Measurements from ENCODE around the gene ADAMTS6.
"Not testable (repeated sequence)": the region's sequence is repeated elsewhere in the genome, so short reads cannot be mapped to it uniquely, and the experiment has no call there.

ADAMTS6 gene

GRCh38 chr5:65364907-65365306 is 116.8 kb downstream of the ADAMTS6 start:
- DNase-seq, result no peak

GRCh38 chr5:65363499-65363898 is 118.2 kb downstream of the ADAMTS6 start:
- no peak for DNase-seq

- no peak for DNase-seq
Observed at GRCh38 chr5:65359981-65360380, 121.7 kb downstream of the ADAMTS6 start.

- no peak for DNase-seq
Observed at GRCh38 chr5:65359569-65359968, 122.2 kb downstream of the ADAMTS6 start.

GRCh38 chr5:65356274-65356673 is 125.4 kb downstream of the ADAMTS6 start:
- no peak for DNase-seq

- DNase-seq, result no peak
Observed at GRCh38 chr5:65355301-65355700, 126.4 kb downstream of the ADAMTS6 start.

- no peak for DNase-seq
Observed at GRCh38 chr5:65341835-65342234, 139.9 kb downstream of the ADAMTS6 start.

GRCh38 chr5:65338606-65339151 is 143.0 kb downstream of the ADAMTS6 start:
- no peak for DNase-seq

GRCh38 chr5:65334077-65334476 is 147.6 kb downstream of the ADAMTS6 start:
- no peak for DNase-seq

GRCh38 chr5:65332591-65332990 is 149.1 kb downstream of the ADAMTS6 start:
- no peak for DNase-seq

GRCh38 chr5:65329266-65329665 is 152.5 kb downstream of the ADAMTS6 start:
- DNase-seq, result no peak

GRCh38 chr5:65327582-65327981 is 154.1 kb downstream of the ADAMTS6 start:
- DNase-seq, result no peak

- DNase-seq, result no peak
Observed at GRCh38 chr5:65326922-65327321, 154.8 kb downstream of the ADAMTS6 start.

GRCh38 chr5:65324226-65324625 is 157.5 kb downstream of the ADAMTS6 start:
- DNase-seq, result no peak

GRCh38 chr5:65320704-65321103 is 161.0 kb downstream of the ADAMTS6 start:
- DNase-seq, result not testable (repeated sequence)

GRCh38 chr5:65320250-65320649 is 161.5 kb downstream of the ADAMTS6 start:
- DNase-seq, result no peak

- no peak for DNase-seq
Observed at GRCh38 chr5:65307931-65308330, 173.8 kb downstream of the ADAMTS6 start.

GRCh38 chr5:65307088-65307487 is 174.6 kb downstream of the ADAMTS6 start:
- DNase-seq, result no peak

- no peak for DNase-seq
Observed at GRCh38 chr5:65305913-65306312, 175.8 kb downstream of the ADAMTS6 start.

GRCh38 chr5:65299861-65300260 is 181.9 kb downstream of the ADAMTS6 start:
- no peak for DNase-seq

- no peak for DNase-seq
Observed at GRCh38 chr5:65296067-65296466, 185.7 kb downstream of the ADAMTS6 start.

GRCh38 chr5:65292196-65292595 is 189.5 kb downstream of the ADAMTS6 start:
- DNase-seq, result no peak

GRCh38 chr5:65290677-65291076 is 191.0 kb downstream of the ADAMTS6 start:
- no peak for DNase-seq

- DNase-seq, result no peak
Observed at GRCh38 chr5:65288657-65289056, 193.1 kb downstream of the ADAMTS6 start.

- no peak for DNase-seq
Observed at GRCh38 chr5:65279603-65280002, 202.1 kb downstream of the ADAMTS6 start.
